ENCODE measurements around the gene TAGLN2.
A peak's percentile ranks its signal among the peaks of the same experiment; 100 is the strongest.

Gene TAGLN2

DNA sequence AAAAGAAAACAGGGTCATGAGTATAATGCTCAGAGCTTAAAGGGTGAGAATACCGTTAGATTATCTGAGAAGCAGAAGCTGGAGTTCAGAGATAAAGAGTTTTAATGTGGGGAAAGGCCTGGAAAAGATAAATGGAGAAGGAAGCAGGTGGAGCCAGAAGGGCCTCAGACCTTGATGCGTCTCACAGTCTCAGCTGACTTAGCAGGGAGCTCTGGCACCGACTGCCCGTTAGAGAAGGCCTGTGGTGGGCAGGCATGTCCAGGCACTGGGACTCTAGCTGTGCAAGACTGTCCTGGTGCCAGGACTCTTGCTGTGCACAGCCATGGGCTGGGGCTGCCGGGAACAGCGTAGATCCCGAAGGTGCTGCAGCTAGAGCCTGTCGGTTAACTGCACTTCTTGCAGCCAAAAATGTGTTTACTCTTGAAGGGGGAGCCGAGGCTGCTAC is 32.5 kb upstream of the TAGLN2 start:
- no peaks in the 10 kb centered on the region for H3K9me3 ChIP-seq (ENCODE audit: control insufficient read depth, insufficient read depth, low read length)
- no peaks in the 10 kb centered on the region for H3K36me3 ChIP-seq (ENCODE audit: insufficient read depth, low read length)
- no peaks in the 10 kb centered on the region for H3K4me1 ChIP-seq (ENCODE audit: insufficient read depth, low read length)
- no peak overlapping the region for H3K9ac ChIP-seq (ENCODE audit: low read depth, low read length)

GRCh38 chr1:159955456-159955855 is 30.1 kb upstream of the TAGLN2 start:
- H3K9me3 ChIP-seq (ENCODE audit: control insufficient read depth, insufficient read depth, low read length), result no peaks in the 10 kb centered on the region
- no peaks in the 10 kb centered on the region for H3K4me1 ChIP-seq (ENCODE audit: insufficient read depth, low read length)
- H3K36me3 ChIP-seq (ENCODE audit: insufficient read depth, low read length), result no peaks in the 10 kb centered on the region
- H3K9ac ChIP-seq (ENCODE audit: low read depth, low read length), result no peak overlapping the region

GRCh38 chr1:159953536-159954515 is 28.5 kb upstream of the TAGLN2 start, which contains the start of gene SLAMF9:
Gene SLAMF9 (minus strand): TSS chr1:159954237. CDS start chr1:159954137, 100 bp downstream.
- Histone ChIP-seq H3K4me1 (ENCODE audit: insufficient read depth, low read length) (no peaks in the 10 kb centered on the region), H3K36me3 (ENCODE audit: insufficient read depth, low read length) (no peaks in the 10 kb centered on the region), H3K9me3 (ENCODE audit: control insufficient read depth, insufficient read depth, low read length) (no peaks in the 10 kb centered on the region), H3K9ac (ENCODE audit: low read depth, low read length) (no peak within 1 kb of the TSS)

GRCh38 chr1:159952932-159953331 is 27.6 kb upstream of the TAGLN2 start:
- Histone ChIP-seq H3K9ac (ENCODE audit: low read depth, low read length) (no peak overlapping the region), H3K4me1 (ENCODE audit: insufficient read depth, low read length) (no peaks in the 10 kb centered on the region), H3K9me3 (ENCODE audit: control insufficient read depth, insufficient read depth, low read length) (no peaks in the 10 kb centered on the region), H3K36me3 (ENCODE audit: insufficient read depth, low read length) (no peaks in the 10 kb centered on the region)

DNA sequence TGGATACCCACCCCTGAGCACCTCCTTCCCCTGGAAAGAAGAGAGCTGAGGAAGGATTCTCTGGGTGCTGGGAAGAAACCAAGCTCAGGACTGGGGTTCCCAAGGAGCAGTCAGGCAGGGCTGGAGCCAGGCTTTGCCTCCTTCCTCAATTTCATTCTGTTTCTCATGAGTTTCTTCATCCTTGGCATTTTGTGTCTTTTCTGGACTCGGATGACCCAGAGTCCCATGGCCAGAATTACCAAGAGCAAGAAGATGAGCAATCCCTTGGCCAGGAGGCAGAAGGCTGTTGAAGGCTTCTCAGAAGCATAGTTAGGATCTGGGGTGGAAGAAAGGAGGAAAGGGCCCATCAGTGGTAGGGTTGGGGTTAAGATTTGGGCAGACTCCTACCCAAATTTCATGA is 26.2 kb upstream of the TAGLN2 start:
- no peaks in the 10 kb centered on the region for H3K9me3 ChIP-seq (ENCODE audit: control insufficient read depth, insufficient read depth, low read length)
- no peak overlapping the region for H3K9ac ChIP-seq (ENCODE audit: low read depth, low read length)
- no peaks in the 10 kb centered on the region for H3K4me1 ChIP-seq (ENCODE audit: insufficient read depth, low read length)
- H3K36me3 ChIP-seq (ENCODE audit: insufficient read depth, low read length), result no peaks in the 10 kb centered on the region

GRCh38 chr1:159951016-159951415 is 25.7 kb upstream of the TAGLN2 start:
- H3K9ac ChIP-seq (ENCODE audit: low read depth, low read length), result no peak overlapping the region
- H3K36me3 ChIP-seq (ENCODE audit: insufficient read depth, low read length), result no peaks in the 10 kb centered on the region
- H3K4me1 ChIP-seq (ENCODE audit: insufficient read depth, low read length), result no peaks in the 10 kb centered on the region

GRCh38 chr1:159949981-159950381 is 24.7 kb upstream of the TAGLN2 start:
- no peak overlapping the region for H3K9ac ChIP-seq (ENCODE audit: low read depth, low read length)
- no peaks in the 10 kb centered on the region for H3K9me3 ChIP-seq (ENCODE audit: control insufficient read depth, insufficient read depth, low read length)
- H3K4me1 ChIP-seq (ENCODE audit: insufficient read depth, low read length), result no peaks in the 10 kb centered on the region
- H3K36me3 ChIP-seq (ENCODE audit: insufficient read depth, low read length), result no peaks in the 10 kb centered on the region

More at GRCh38 chr1:159951016-159951415, 25.7 kb upstream of the TAGLN2 start:
- H3K9me3 ChIP-seq (ENCODE audit: control insufficient read depth, insufficient read depth, low read length), result no peaks in the 10 kb centered on the region

DNA sequence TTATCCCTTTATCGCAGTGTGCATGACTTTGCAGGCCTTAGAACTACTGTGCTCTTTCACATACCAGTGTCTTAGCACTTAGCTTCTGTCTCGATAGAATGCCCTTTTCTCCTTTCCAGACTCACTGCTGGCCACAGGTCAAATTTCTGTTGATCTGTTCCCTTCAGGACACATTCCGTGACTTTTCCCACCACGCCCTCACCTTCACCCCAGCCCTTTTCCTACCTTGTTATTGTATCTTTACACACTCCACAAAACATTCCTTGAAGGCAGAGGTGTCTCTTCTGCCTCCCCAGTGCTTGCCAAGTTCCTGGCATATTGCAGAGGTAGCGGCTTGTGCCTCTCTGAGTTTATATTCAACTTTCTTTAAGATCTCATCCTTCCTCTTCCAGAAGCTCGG is 23.8 kb upstream of the TAGLN2 start:
- Histone ChIP-seq H3K9ac (ENCODE audit: low read depth, low read length) (no peak overlapping the region), H3K9me3 (ENCODE audit: control insufficient read depth, insufficient read depth, low read length) (no peaks in the 10 kb centered on the region), H3K36me3 (ENCODE audit: insufficient read depth, low read length) (no peaks in the 10 kb centered on the region), H3K4me1 (ENCODE audit: insufficient read depth, low read length) (no peaks in the 10 kb centered on the region)

DNA sequence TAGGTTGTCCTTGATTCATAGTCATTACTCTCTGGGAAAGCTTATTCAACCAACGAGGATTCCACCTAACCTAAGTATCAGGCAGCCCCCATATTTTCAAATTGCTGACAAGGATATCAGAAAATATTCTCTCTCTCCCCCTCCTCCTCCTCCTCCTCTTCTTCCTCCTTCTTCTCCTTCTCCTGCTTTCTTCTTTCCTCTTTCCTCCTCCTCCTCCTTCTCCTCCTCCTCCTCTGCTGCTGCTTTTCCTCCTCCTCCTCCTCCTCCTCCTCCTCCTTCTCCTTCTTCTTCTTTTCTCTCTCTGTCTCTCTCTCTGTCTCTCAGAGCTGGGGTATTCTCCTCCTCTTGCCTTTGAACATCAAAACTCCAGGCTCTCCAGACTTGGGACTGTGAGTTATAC is 22.6 kb upstream of the TAGLN2 start:
- Histone ChIP-seq H3K9ac (ENCODE audit: low read depth, low read length) (no peak overlapping the region), H3K36me3 (ENCODE audit: insufficient read depth, low read length) (no peaks in the 10 kb centered on the region), H3K9me3 (ENCODE audit: control insufficient read depth, insufficient read depth, low read length) (no peaks in the 10 kb centered on the region), H3K4me1 (ENCODE audit: insufficient read depth, low read length) (no peaks in the 10 kb centered on the region)

GRCh38 chr1:159946242-159947187 is 21.2 kb upstream of the TAGLN2 start:
- Histone ChIP-seq H3K4me1 (ENCODE audit: insufficient read depth, low read length) (no peaks in the 10 kb centered on the region), H3K9ac (ENCODE audit: low read depth, low read length) (peak overlapping the region; percentile 57; the same call in 1 of the 2 replicates), H3K36me3 (ENCODE audit: insufficient read depth, low read length) (no peaks in the 10 kb centered on the region), H3K9me3 (ENCODE audit: control insufficient read depth, insufficient read depth, low read length) (no peaks in the 10 kb centered on the region)

GRCh38 chr1:159945483-159946241 is 20.4 kb upstream of the TAGLN2 start, which contains the start of gene IGSF9:
Gene IGSF9 (minus strand): TSS chr1:159945613. CDS start chr1:159943454, 2,159 bp downstream.
- H3K36me3 ChIP-seq (ENCODE audit: insufficient read depth, low read length), result no peaks in the 10 kb centered on the region
- H3K9ac ChIP-seq (ENCODE audit: low read depth, low read length), result peak within 1 kb of the TSS; percentile 57
- H3K4me1 ChIP-seq (ENCODE audit: insufficient read depth, low read length), result no peaks in the 10 kb centered on the region
- H3K9me3 ChIP-seq (ENCODE audit: control insufficient read depth, insufficient read depth, low read length), result no peaks in the 10 kb centered on the region

- Histone ChIP-seq H3K9ac (ENCODE audit: low read depth, low read length) (peak overlapping the region; percentile 57), H3K4me1 (ENCODE audit: insufficient read depth, low read length) (no peaks in the 10 kb centered on the region), H3K9me3 (ENCODE audit: control insufficient read depth, insufficient read depth, low read length) (no peaks in the 10 kb centered on the region), H3K36me3 (ENCODE audit: insufficient read depth, low read length) (no peaks in the 10 kb centered on the region)
Measured at GRCh38 chr1:159944623-159945455, 19.5 kb upstream of the TAGLN2 start.
